Measurements from ENCODE around the gene OVCA2.

The OVCA2 gene

DNA sequence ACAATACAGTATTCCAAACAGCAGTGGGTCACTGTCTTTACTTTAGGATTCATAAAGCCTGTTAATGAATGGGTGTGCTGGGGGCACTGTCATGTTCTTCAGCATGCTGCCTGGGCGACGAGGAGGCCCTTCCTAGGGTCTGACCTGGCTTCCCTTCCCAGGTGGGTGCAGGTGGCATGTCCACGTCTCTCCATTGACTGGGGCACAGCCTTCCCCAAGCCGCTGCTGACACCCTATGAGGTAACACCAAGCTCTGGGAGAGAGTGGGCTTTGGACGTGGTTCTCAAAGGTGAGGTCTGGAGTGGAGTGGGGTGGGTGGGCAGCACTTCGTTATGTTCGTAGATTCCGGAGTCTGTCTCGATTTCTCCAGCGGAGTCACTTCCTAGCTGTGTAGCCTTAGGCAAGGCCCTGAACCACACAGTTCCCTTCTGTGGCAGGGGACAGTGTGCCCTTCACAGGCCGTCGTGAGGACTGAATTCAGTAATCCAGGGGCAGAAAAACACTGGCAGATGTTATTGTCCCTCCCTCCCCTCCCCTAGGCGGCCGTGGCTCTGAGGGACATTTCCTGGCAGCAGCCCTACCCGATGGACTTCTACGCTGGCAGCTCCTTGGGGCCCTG is 771 bp upstream of the OVCA2 start:
- TF ChIP-seq, protein P1, sequence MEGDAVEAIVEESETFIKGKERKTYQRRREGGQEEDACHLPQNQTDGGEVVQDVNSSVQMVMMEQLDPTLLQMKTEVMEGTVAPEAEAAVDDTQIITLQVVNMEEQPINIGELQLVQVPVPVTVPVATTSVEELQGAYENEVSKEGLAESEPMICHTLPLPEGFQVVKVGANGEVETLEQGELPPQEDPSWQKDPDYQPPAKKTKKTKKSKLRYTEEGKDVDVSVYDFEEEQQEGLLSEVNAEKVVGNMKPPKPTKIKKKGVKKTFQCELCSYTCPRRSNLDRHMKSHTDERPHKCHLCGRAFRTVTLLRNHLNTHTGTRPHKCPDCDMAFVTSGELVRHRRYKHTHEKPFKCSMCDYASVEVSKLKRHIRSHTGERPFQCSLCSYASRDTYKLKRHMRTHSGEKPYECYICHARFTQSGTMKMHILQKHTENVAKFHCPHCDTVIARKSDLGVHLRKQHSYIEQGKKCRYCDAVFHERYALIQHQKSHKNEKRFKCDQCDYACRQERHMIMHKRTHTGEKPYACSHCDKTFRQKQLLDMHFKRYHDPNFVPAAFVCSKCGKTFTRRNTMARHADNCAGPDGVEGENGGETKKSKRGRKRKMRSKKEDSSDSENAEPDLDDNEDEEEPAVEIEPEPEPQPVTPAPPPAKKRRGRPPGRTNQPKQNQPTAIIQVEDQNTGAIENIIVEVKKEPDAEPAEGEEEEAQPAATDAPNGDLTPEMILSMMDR (IDR thresholded peaks at IDR 0.05; ENCODE audit: unreplicated experiment in 3 of 3), result no peak
- H3K4me1 Mint-ChIP-seq, result peaks cover 9% of the 10 kb centered on the region

DNA sequence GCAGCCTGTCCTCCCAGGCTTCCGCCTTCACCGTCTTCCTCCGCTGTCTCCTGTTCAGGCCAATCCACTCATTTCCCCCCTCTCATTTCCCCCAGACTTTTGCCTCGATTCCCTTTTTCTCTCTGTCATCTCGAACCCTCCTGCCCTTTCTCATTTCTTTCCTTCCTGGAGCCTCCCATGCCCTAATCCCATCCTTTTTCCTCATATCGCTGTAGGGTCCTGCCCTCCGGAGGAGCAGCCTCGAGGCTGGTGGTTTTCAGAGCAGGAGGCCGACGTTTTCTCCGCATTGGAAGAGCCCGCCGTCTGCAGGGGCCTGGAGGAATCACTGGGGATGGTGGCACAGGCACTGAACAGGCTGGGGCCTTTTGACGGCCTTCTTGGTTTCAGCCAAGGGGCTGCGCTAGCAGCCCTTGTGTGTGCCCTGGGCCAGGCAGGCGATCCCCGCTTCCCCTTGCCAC is 597 bp downstream of the OVCA2 start:
- Mint-ChIP-seq H3K27me3 (ENCODE audit: low read depth) (peaks cover 4% of the 10 kb centered on the region), H3K27ac (peak overlapping the region; percentile 73 to 94 (median 93)), H3K36me3 (ENCODE audit: low read depth) (peaks cover 26% of the 10 kb centered on the region), H3K9me3 (no peaks in the 10 kb centered on the region), H3K4me1 (peaks cover 9% of the 10 kb centered on the region), H3K4me3 (peak overlapping the region; percentile 91 to 100 (median 92))
- TF ChIP-seq, protein P1 (IDR thresholded peaks at IDR 0.05; ENCODE audit: unreplicated experiment in 3 of 3), result peak in 1 of 3 experiments; percentile 17

More for the DNA sequence above, 771 bp upstream of the OVCA2 start:
- H3K9me3 Mint-ChIP-seq, result no peaks in the 10 kb centered on the region
- H3K4me3 Mint-ChIP-seq, result peak overlapping the region; percentile 86 to 100 (median 92)
- peaks cover under 1% of the 10 kb centered on the region for H3K27me3 Mint-ChIP-seq (ENCODE audit: low read depth)
- peak overlapping the region; percentile 33 to 93 (median 63) for H3K27ac Mint-ChIP-seq
- H3K36me3 Mint-ChIP-seq (ENCODE audit: low read depth), result peaks cover 34% of the 10 kb centered on the region

DNA sequence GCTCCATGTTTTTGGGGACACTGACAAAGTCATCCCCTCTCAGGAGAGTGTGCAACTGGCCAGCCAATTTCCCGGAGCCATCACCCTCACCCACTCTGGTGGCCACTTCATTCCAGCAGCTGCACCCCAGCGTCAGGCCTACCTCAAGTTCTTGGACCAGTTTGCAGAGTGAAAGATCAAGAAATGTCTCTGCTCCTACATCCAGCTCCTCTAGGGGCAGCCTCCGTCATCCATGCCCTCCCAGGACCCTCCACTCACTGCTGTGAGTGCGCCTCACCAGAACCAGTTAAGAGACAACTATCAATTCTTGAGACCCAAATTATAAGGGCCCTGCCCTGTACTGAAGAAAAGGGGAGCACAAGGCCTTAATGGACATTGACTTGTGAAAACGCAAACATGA is 1.1 kb downstream of the OVCA2 start:
- H3K36me3 Mint-ChIP-seq (ENCODE audit: low read depth), result peaks cover 22% of the 10 kb centered on the region
- H3K9me3 Mint-ChIP-seq, result no peaks in the 10 kb centered on the region
- TF ChIP-seq, protein P1 (IDR thresholded peaks at IDR 0.05; ENCODE audit: unreplicated experiment in 3 of 3), result peak in 1 of 3 experiments; percentile 2
- peak overlapping the region; percentile 91 to 100 (median 92) for H3K4me3 Mint-ChIP-seq
- peak overlapping the region; percentile 73 to 94 (median 93) for H3K27ac Mint-ChIP-seq
- H3K27me3 Mint-ChIP-seq (ENCODE audit: low read depth), result peaks cover 8% of the 10 kb centered on the region
- peaks cover 9% of the 10 kb centered on the region for H3K4me1 Mint-ChIP-seq

DNA sequence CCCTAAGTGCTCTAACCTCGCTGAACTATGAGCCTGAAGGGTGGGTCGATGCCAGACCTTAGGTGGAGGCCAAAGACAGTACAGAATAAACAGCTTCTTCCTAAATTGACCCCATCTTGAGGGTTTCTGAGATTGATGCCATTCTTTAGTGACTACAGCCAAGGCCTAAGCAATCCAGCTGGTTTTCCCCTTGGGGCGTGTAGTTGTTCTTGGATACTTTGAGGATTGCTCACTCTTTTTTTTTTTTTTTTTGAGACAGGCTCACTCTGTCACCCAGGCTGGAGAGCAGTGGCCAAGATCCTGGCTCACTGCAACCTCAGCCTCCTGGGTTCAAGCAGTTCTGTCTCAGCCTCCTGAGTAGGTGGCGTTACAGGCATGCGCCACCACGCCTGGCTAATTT is 2.0 kb downstream of the OVCA2 start:
- H3K27ac Mint-ChIP-seq, result no peak overlapping the region
- H3K4me1 Mint-ChIP-seq, result peaks cover 9% of the 10 kb centered on the region
- TF ChIP-seq, protein P1 (IDR thresholded peaks at IDR 0.05; ENCODE audit: unreplicated experiment in 3 of 3), result no peak
- H3K36me3 Mint-ChIP-seq (ENCODE audit: low read depth), result peaks cover 16% of the 10 kb centered on the region
- H3K4me3 Mint-ChIP-seq, result peak overlapping the region; percentile 91 to 100 (median 92)
- H3K9me3 Mint-ChIP-seq, result no peaks in the 10 kb centered on the region
- H3K27me3 Mint-ChIP-seq (ENCODE audit: low read depth), result peaks cover 15% of the 10 kb centered on the region

DNA sequence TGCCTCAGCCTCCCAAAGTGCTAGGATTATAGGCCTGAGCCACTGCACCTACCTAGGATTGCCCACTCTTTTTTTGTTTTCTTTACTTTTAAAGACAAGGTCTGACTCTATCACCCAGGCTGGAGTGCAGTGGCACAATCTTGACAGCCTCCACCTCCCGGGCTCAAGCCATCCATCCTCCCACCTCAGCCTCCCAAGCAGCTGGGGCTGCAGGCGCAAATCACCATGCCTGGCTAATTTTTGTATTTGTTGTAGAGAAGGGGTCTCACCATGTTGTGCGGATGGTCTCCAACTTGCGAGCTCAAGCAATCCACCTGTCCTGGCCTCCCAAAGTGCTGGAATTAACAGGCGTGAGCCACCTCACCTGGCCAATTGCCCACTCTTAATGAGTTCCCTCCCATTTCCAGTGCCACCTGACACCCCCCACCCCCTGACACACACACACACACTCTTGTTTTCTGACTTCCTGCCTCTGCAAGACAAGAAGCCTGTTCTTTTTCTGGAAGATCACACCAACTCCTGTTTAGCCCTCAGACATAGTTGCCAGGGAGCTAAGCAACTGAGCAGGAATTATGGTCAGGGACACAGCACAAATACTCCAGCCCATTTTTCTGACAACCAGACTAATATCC is 2.6 kb downstream of the OVCA2 start:
- peaks cover 13% of the 10 kb centered on the region for H3K4me1 Mint-ChIP-seq
- no peaks in the 10 kb centered on the region for H3K9me3 Mint-ChIP-seq
- TF ChIP-seq, protein P1 (IDR thresholded peaks at IDR 0.05; ENCODE audit: unreplicated experiment in 3 of 3), result no peak
- peaks cover 21% of the 10 kb centered on the region for H3K27me3 Mint-ChIP-seq (ENCODE audit: low read depth)
- peak overlapping the region in 1 of 3 experiments; percentile 66 for H3K27ac Mint-ChIP-seq
- H3K36me3 Mint-ChIP-seq (ENCODE audit: low read depth), result peaks cover 16% of the 10 kb centered on the region
- H3K4me3 Mint-ChIP-seq, result peak overlapping the region; percentile 53 to 92 (median 72)
